Measurements from ENCODE around the gene COBLL1.

DNA sequence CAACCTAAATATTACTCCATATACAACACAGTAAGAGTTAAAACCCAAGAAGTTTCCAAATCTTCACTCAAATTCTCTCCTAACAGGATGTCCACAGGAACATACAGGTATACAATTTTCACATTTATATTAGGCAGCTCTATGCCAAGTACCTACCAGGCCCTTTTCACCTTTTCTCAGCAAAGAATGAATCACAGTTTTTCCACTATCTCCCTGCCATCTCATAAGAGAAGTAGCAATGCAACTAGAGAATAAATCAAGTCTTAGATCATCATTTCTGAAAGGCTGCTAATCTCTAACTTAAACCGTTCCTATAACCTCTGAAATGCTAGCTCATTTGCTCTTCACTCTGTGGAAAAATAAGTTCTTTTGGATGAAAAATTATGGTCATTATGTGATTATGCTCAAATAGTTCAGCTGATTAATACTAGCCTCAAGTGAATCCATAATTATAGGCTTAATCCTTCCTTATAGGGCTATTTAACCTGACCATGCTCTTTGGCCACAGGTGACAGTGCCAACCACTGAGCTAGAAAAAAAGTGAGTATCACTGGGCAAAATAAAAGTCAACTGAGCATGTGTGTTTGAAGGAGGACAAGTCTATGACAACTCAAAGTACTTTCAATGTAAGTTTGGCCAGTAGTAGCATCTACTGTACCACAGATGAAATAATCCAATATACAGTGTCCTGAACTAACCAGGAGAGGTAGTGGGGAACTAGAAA, 79.7 kb downstream of the COBLL1 start:
- TF ChIP-seq, protein P1, sequence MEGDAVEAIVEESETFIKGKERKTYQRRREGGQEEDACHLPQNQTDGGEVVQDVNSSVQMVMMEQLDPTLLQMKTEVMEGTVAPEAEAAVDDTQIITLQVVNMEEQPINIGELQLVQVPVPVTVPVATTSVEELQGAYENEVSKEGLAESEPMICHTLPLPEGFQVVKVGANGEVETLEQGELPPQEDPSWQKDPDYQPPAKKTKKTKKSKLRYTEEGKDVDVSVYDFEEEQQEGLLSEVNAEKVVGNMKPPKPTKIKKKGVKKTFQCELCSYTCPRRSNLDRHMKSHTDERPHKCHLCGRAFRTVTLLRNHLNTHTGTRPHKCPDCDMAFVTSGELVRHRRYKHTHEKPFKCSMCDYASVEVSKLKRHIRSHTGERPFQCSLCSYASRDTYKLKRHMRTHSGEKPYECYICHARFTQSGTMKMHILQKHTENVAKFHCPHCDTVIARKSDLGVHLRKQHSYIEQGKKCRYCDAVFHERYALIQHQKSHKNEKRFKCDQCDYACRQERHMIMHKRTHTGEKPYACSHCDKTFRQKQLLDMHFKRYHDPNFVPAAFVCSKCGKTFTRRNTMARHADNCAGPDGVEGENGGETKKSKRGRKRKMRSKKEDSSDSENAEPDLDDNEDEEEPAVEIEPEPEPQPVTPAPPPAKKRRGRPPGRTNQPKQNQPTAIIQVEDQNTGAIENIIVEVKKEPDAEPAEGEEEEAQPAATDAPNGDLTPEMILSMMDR (conservative IDR thresholded peaks at IDR 0.05 in 1 of 2, IDR thresholded peaks at IDR 0.05 in 1 of 2; ENCODE audit: low read depth in 1 of 2, low read length in 2 of 2): no peak
- no peak for TF ChIP-seq EZH2 (IDR thresholded peaks at IDR 0.05; ENCODE audit: low read length, missing control alignments)

Measured in fibroblast of lung (primary cell).